Measurements from ENCODE around the gene TP63. TPM values are rescaled to one million over a fixed set of nuclear protein-coding genes. Genes with fewer than 3 reads are reported as not detected.

The TP63 gene
- total and polyA plus RNA-seq, 2 donors (not counting 3 experiments of a cell fraction or from before 2014, with no cell fraction given), result not detected

DNA sequence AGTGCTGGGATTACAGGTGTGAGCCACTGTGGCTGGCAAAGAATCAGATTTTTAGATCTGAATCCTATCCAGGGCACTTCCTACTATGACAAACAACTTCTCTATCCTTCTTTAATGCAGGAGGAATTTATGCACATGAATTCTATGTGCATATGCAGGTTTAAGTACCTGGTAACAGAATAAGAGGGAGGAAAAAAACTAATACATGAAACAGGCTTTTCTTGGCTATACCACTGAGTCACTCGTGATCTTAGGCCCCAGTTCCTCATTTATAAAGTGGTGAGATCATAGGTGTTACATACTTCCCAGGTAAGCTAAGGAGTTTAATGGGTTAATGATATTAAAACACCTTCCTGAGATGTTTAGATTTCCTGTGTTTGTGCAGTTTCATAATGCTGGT, 108.2 kb downstream of the TP63 start:
- H3K79me2 ChIP-seq (ENCODE audit: control insufficient read depth, insufficient read depth, low read length), result no peaks in the 10 kb centered on the region
- no peaks in the 10 kb centered on the region for H3K9me1 ChIP-seq (replicated peaks; ENCODE audit: control insufficient read depth, extremely low read depth, insufficient read depth, low read length)
- no peaks in the 10 kb centered on the region for H3K4me1 ChIP-seq (ENCODE audit: control insufficient read depth, extremely low read depth, insufficient read depth, low read length)
- H2AFZ ChIP-seq (ENCODE audit: low read depth, low read length), result no peak overlapping the region
- no peak overlapping the region for H3K27ac ChIP-seq (ENCODE audit: insufficient read depth, low read depth, low read length)
- no peak overlapping the region for H3K9ac ChIP-seq (replicated peaks; ENCODE audit: extremely low read depth, insufficient read depth, low read length)
- no TSS peak for BruUV-seq (replicated peaks)
- DNase-seq (ENCODE audit: low read depth, low spot score), result no peak
- H3K4me3 ChIP-seq (replicated peaks in 1 of 3; ENCODE audit: insufficient read depth in 1 of 3, low read depth in 1 of 3, low read length in 3 of 3), result no peak overlapping the region
- H3K9me3 ChIP-seq (replicated peaks; ENCODE audit: control insufficient read depth, insufficient read depth, low read length), result no peaks in the 10 kb centered on the region
- no peaks in the 10 kb centered on the region for H3K27me3 ChIP-seq (ENCODE audit: control insufficient read depth in 2 of 2, insufficient read depth in 2 of 2, low read length in 2 of 2)
- no peak for FAIRE-seq
- intact Hi-C loops (cut with micrococcal nuclease), result no loop called here
- ChIA-PET CTCF (interaction anchor here (0.6 kb wide), 1 partner anchor 41 kb away, joined by 3 read pairs; no protein-coding TSS in a partner anchor), POLR2A (no interaction called here)
- H4K20me1 ChIP-seq (replicated peaks; ENCODE audit: control insufficient read depth, extremely low read depth, insufficient read depth, low read length), result no peaks in the 10 kb centered on the region
- dilution Hi-C loops (cut with MboI; ENCODE audit: extremely low pct_ligation_motif_present, low sequenced_read_pairs), result no loop called here
- H3K4me2 ChIP-seq (ENCODE audit: insufficient read depth, low read length), result no peak overlapping the region
- TF ChIP-seq GATA2 (IDR thresholded peaks at IDR 0.05; ENCODE audit: insufficient read depth, insufficient read length, low read depth, low read length) (no peak), FOS (IDR thresholded peaks at IDR 0.05; ENCODE audit: borderline replicate concordance, insufficient read depth, low read length) (no peak), MYC (IDR thresholded peaks at IDR 0.05; ENCODE audit: low read depth, low read length) (no peak), POLR2A (IDR thresholded peaks at IDR 0.05; ENCODE audit: low read depth, low read length) (no peak), JUN (IDR thresholded peaks at IDR 0.05; ENCODE audit: borderline replicate concordance, insufficient read depth, insufficient read length, low read depth) (no peak), EZH2 (IDR thresholded peaks at IDR 0.05; ENCODE audit: borderline replicate concordance, low read depth, low read length, severe bottlenecking) (no peak), POLR2AphosphoS5 (IDR thresholded peaks at IDR 0.05; ENCODE audit: insufficient read depth, low read depth, low read length) (no peak)
- TF ChIP-seq, protein P1, sequence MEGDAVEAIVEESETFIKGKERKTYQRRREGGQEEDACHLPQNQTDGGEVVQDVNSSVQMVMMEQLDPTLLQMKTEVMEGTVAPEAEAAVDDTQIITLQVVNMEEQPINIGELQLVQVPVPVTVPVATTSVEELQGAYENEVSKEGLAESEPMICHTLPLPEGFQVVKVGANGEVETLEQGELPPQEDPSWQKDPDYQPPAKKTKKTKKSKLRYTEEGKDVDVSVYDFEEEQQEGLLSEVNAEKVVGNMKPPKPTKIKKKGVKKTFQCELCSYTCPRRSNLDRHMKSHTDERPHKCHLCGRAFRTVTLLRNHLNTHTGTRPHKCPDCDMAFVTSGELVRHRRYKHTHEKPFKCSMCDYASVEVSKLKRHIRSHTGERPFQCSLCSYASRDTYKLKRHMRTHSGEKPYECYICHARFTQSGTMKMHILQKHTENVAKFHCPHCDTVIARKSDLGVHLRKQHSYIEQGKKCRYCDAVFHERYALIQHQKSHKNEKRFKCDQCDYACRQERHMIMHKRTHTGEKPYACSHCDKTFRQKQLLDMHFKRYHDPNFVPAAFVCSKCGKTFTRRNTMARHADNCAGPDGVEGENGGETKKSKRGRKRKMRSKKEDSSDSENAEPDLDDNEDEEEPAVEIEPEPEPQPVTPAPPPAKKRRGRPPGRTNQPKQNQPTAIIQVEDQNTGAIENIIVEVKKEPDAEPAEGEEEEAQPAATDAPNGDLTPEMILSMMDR (IDR thresholded peaks at IDR 0.05; ENCODE audit: extremely low read depth in 1 of 2, insufficient read depth in 1 of 2, low read depth in 1 of 2, low read length in 2 of 2), result no peak
- TF ChIP-seq, protein P2, sequence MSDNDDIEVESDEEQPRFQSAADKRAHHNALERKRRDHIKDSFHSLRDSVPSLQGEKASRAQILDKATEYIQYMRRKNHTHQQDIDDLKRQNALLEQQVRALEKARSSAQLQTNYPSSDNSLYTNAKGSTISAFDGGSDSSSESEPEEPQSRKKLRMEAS (IDR thresholded peaks at IDR 0.05; ENCODE audit: insufficient read depth, insufficient read length), result no peak
- H3K36me3 ChIP-seq (ENCODE audit: control insufficient read depth in 2 of 2, extremely low read depth in 1 of 2, insufficient read depth in 2 of 2, low read length in 2 of 2), result no peaks in the 10 kb centered on the region

Data from endothelial cell of umbilical vein (primary cell).